Stimulated activated naive CD8-positive, alpha-beta T cell treated with anti-CD3 and anti-CD28 coated beads, Interleukin-15, Interleukin-2, amounts not matched to agents 100 U/mL and 50 U/mL, for 24 hours (primary cell): Measurements from ENCODE around the gene HTT.
"Not testable (repeated sequence)": the region's sequence is repeated elsewhere in the genome, so short reads cannot be mapped to it uniquely, and the experiment has no call there.

Experiments
- ATAC-seq: fragments of 150-1000 bp; cut with Tn5 transposase; one replicate; pipeline ENCODE4 v1.10.0; 2021
- DNase-seq: peaks from one replicate; pipeline ENCODE4 v3.0.0; 2021

HTT gene

GRCh38 chr4:3046162-3046561, 28.3 kb upstream of the HTT start:
- DNase-seq (no peak), ATAC-seq (no peak)

DNA sequence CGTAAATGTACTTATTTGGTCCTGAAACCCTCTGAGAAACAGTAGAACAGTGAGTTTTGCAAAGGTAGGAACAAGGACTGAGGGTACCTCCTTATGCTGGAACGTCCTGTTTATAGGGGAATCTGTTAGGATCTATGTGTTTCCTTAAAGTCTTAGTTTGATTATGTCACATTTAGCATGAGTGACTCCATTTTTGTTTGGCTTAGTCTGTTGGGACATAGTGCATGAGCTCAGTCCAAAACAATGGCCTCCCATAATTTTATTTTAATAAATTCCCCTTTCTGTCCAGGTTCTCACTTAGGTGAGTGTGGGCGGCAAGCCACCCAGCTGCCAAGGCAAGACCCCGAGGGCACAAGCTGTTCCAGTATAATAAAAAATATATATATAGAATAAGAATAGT, 27.9 kb upstream of the HTT start:
- ATAC-seq (no peak), DNase-seq (no peak)

DNA sequence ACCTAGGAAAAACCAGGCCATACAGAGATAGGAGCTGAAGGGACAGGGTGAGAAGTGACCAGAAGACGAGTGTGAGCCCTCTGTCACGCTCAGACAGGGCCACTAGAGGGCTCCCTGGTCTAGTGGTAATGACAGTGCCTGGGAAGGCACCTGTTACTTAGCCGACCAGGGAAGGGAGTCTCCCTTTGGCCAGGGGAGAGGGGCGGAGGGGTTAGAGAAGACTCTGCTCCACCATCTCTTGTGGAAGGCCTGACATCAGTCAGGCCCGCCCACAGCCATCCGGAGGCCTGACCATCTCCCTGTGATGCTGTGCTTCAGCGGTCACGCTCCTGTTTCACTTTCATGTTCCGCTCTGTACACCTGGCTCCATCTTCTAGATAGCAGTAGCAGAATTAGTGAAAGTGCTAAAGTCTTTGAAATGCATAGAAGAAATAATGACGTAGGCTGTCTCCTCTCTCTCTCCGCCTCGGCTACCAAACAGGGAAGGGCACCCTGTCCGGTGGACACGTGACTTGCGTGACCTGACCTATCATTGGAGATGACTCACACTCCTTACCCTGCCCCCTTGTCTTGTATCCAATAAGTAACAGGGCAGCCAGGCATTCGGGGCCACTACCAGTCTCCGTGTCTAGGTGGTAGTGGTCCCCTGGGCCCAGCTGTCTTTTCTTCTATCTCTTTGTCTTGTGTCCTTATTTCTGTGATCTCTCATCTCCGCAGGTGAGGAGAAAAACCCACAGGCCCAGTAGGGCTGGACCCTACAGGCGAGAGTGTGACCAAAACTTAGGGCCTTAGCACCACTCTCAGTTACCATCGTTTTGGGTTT, 26.8 kb upstream of the HTT start:
- ATAC-seq (peak; percentile 99), DNase-seq (peak; percentile 80)

DNA sequence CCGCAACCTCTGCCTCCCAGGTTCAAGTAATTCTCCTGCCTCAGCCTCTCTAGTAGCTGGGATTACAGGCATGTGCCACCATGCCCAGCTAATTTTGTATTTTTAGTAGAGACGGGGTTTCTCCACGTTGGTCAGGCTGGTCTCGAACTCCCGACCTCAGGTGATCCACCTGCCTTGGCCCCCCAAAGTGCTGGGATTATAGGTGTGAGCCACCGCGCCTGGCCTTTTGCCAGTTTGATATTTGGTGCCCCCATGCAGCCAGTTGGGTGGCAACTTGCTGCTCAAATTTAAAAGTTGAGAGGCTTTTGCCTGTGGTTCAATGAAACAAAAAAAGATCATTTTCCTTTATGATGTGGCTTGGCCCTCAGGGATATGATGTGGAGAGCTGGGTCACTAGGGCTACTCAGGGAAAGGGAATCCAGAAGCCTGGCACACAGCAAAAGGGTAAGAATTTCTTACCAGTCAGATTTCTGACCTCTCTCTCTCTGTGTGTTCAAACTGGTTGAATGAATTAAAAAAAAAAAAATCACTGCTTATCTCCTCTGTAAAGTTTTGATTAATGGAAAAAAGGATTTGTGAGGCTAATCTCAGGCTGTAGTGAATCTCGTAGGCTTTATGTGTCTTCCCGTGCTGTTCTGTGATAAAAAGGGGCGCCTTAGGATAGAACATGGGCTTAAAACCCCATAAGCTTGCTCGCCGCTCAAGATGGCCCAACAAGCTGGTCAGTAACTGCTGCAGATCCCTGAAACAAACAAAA, 23.2 kb upstream of the HTT start:
- DNase-seq, ATAC-seq: not testable (repeated sequence)

GRCh38 chr4:3054169-3054759, 20.2 kb upstream of the HTT start:
- DNase-seq, result no peak

GRCh38 chr4:3059943-3060342, 14.5 kb upstream of the HTT start:
- DNase-seq (no peak), ATAC-seq (no peak)

More at GRCh38 chr4:3054169-3054759, 20.2 kb upstream of the HTT start:
- no peak for ATAC-seq

DNA sequence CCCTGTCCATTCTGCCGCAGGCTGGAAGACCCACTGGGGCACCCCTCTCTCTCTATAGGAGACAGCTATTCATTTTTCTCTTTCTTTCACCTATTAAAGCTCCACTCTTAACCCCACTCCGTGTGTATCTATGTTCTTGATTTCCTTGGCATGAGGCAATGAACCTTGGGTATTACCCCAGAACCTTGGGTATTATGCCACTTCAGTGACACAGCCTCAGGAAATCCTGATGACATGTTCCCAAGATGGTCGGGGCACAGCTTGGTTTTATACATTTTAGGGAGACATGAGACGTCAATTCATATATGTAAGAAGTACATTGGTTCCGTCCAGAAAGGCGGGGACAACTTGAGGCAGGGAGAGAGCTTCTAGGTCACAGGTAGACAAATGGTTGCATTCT, 13.5 kb upstream of the HTT start:
- DNase-seq (no peak), ATAC-seq (no peak)

DNA sequence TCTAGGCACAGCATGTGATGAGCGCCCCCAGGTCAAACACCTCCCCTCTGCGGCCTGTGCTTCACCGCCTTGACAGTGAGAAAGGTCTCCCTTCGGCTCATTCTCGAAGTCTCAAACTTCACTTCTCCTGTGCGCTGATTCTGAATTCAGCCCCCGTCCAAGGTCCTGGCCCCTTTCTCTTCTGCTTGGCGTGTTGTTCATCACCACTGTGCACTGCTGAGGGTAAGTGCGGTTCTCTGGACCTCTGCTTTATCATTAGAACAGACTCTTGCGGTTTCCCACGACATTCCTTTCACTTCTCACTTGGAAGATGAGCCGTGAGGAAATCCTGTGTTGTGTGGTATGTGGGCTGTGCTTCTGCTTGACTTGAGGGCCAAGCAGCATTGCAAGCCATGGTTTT, 12.0 kb upstream of the HTT start:
- ATAC-seq (no peak), DNase-seq (no peak)

- no peak for DNase-seq
- ATAC-seq, result no peak
Measured at GRCh38 chr4:3065551-3065950, 8.9 kb upstream of the HTT start.

- no peak for ATAC-seq
- no peak for DNase-seq
Measured at GRCh38 chr4:3066836-3067400, 7.6 kb upstream of the HTT start.

GRCh38 chr4:3067473-3068001, 6.9 kb upstream of the HTT start:
- DNase-seq (no peak), ATAC-seq (no peak)

DNA sequence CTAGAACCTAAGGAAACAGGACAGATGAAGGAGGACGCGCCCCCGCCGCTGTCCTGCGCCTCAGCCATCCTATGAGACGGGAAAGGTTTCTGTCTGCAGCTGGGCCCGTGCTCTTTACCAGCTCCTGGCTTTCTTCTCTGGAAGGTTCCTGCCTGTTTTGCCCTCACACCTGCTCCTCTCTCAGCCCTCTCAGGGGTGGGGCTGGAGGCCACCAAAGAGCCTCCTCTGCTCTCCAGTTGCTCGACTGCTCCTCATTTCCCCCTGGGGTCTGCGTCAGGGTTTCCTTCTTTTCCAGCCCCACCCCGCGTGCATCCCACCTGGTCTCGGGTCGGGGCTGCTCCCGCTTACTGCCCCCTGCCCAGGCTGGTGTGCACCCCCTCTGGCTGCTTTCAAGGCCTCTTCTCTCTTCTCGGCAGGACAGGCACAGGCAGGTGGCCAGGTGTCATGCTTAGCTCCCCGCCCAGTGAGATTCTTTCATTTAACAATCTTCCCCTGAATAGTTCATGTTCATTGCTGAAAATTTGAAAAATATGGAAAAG, 4.8 kb upstream of the HTT start:
- ATAC-seq (no peak), DNase-seq (no peak)

DNA sequence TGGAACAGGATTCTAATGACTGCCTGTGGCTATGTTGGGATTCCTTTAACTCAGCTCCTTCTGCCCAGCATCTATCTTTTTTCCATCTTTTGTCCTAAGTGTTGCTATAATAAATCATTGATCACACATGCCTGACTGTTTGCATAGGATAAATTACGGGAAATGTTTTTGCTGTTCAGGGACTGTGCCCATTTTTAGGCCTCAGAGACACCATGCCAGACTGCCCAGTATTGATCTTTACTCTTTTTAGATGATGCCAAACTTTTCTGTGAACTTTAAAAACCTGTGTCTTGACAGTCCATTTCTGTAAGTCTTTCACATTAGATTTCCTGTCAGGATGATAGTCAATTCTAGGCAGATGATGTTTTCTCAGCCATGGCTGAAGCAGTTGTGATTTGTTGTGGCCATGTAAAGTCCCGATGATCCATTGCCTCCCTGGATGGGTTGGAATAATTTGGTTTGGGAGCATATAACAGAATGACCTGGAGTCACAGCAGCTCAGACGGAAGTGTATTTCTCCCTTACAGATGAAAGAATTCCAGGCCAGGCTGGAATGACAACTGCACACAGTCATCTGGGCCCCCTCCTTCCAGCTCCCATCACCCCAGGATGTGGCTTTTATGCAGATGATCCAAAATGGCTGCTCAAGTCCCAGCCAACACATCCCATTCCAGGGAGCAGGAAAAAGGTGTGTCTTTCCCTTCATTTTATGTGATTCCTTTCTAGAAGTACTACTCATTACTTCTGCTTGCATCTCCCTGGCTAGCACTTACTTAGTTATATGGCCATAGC, 3.6 kb upstream of the HTT start:
- no peak for DNase-seq
- ATAC-seq, result no peak

DNA sequence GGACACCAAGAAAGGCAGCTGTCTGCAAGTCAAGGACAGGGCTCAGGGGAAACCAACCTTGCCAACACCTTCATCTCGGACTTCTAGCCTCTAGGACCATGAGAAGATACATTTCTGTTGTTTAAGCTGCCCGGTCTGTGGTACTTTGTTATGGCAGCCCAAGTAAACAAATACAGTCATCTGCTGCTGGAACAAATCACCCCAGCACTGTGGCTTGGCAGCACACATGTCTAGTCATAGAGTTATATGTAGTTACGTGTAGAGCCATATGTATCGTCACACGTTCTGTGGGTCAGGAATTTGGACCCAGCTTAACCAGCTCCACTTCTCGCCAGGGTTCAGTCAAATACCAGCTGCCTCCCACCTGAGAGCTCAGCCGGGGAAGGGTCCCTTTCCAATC, 2.7 kb upstream of the HTT start:
- ATAC-seq, result no peak
- DNase-seq, result no peak

- peak; percentile 6 for DNase-seq
- peak; percentile 60 for ATAC-seq
Measured at GRCh38 chr4:3073158-3074077, 1.1 kb upstream of the HTT start.

- ATAC-seq, result no peak
- peak; percentile 58 for DNase-seq
Measured at GRCh38 chr4:3074846-3075651, 568 bp downstream of the HTT start.

GRCh38 chr4:3075652-3075981, 1.1 kb downstream of the HTT start:
- DNase-seq, result no peak
- ATAC-seq, result no peak

DNA sequence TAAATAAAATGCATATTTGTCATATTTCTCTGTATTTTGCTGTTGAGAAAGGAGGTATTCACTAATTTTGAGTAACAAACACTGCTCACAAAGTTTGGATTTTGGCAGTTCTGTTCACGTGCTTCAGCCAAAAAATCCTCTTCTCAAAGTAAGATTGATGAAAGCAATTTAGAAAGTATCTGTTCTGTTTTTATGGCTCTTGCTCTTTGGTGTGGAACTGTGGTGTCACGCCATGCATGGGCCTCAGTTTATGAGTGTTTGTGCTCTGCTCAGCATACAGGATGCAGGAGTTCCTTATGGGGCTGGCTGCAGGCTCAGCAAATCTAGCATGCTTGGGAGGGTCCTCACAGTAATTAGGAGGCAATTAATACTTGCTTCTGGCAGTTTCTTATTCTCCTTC, 3.3 kb downstream of the HTT start:
- DNase-seq, result peak; percentile 12
- ATAC-seq, result no peak

DNA sequence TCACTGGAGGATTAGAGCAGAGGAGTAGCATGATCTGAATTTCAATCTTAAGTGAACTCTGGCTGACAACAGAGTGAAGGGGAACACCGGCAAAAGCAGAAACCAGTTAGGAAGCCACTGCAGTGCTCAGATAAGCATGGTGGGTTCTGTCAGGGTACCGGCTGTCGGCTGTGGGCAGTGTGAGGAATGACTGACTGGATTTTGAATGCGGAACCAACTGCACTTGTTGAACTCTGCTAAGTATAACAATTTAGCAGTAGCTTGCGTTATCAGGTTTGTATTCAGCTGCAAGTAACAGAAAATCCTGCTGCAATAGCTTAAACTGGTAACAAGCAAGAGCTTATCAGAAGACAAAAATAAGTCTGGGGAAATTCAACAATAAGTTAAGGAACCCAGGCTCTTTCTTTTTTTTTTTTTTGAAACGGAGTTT, 5.2 kb downstream of the HTT start:
- DNase-seq, result no peak
- no peak for ATAC-seq
